ENCODE measurements around the gene ALKAL2. TPM values are rescaled to one million over a fixed set of nuclear protein-coding genes. Genes with fewer than 3 reads are reported as not detected.

Gene ALKAL2
- total RNA-seq, 1 donor from 2014 or later, result 1.1 TPM

GRCh38 chr2:274503-274902, 13.4 kb downstream of the ALKAL2 start:
- TF ChIP-seq CTCF (IDR thresholded peaks at IDR 0.05; ENCODE audit: borderline replicate concordance), result no peak
- intact Hi-C loops (cut with micrococcal nuclease), result no loop called here
- H3K27me3 ChIP-seq (ENCODE audit: low read depth), result no peaks in the 10 kb centered on the region
- peaks cover 14% of the 10 kb centered on the region for H3K4me1 ChIP-seq
- H3K36me3 ChIP-seq, result peaks cover 61% of the 10 kb centered on the region
- H3K4me3 ChIP-seq, result no peak overlapping the region
- DNase-seq, result no peak
- H3K27ac ChIP-seq (replicated peaks), result no peak overlapping the region
- no peaks in the 10 kb centered on the region for H3K9me3 ChIP-seq (replicated peaks)

- Histone ChIP-seq H3K4me1 (peaks cover 23% of the 10 kb centered on the region), H3K4me3 (no peak overlapping the region), H3K36me3 (peaks cover 49% of the 10 kb centered on the region), H3K9me3 (replicated peaks) (no peaks in the 10 kb centered on the region), H3K27ac (replicated peaks) (no peak overlapping the region), H3K27me3 (ENCODE audit: low read depth) (no peaks in the 10 kb centered on the region)
- intact Hi-C loops (cut with micrococcal nuclease), result no loop called here
- TF ChIP-seq CTCF (IDR thresholded peaks at IDR 0.05; ENCODE audit: borderline replicate concordance), result no peak
- no peak for DNase-seq
These were observed 14.6 kb downstream of the ALKAL2 start for GRCh38 chr2:273333-273732.

- Histone ChIP-seq H3K4me3 (no peak overlapping the region), H3K36me3 (peaks cover 35% of the 10 kb centered on the region)
These were observed 16.0 kb downstream of the ALKAL2 start for GRCh38 chr2:271917-272316.

GRCh38 chr2:270861-271260, 17.0 kb downstream of the ALKAL2 start:
- H3K4me3 ChIP-seq, result no peak overlapping the region
- intact Hi-C loops (cut with micrococcal nuclease), result no loop called here
- no peak for DNase-seq
- peaks cover 25% of the 10 kb centered on the region for H3K36me3 ChIP-seq
- H3K4me1 ChIP-seq, result peaks cover 46% of the 10 kb centered on the region
- no peak for TF ChIP-seq CTCF (IDR thresholded peaks at IDR 0.05; ENCODE audit: borderline replicate concordance)
- H3K9me3 ChIP-seq (replicated peaks), result no peaks in the 10 kb centered on the region
- no peak overlapping the region for H3K27ac ChIP-seq (replicated peaks)
- H3K27me3 ChIP-seq (ENCODE audit: low read depth), result no peaks in the 10 kb centered on the region

More at GRCh38 chr2:271917-272316, 16.0 kb downstream of the ALKAL2 start:
- Histone ChIP-seq H3K9me3 (replicated peaks) (no peaks in the 10 kb centered on the region), H3K27ac (replicated peaks) (no peak overlapping the region), H3K4me1 (peaks cover 35% of the 10 kb centered on the region), H3K27me3 (ENCODE audit: low read depth) (no peaks in the 10 kb centered on the region)
- intact Hi-C loops (cut with micrococcal nuclease), result no loop called here
- no peak for DNase-seq
- no peak for TF ChIP-seq CTCF (IDR thresholded peaks at IDR 0.05; ENCODE audit: borderline replicate concordance)

- Histone ChIP-seq H3K36me3 (peaks cover 17% of the 10 kb centered on the region), H3K9me3 (replicated peaks) (no peaks in the 10 kb centered on the region), H3K4me1 (peaks cover 57% of the 10 kb centered on the region), H3K27ac (replicated peaks) (no peak overlapping the region), H3K4me3 (no peak overlapping the region), H3K27me3 (ENCODE audit: low read depth) (no peaks in the 10 kb centered on the region)
- no peak for DNase-seq
- TF ChIP-seq CTCF (IDR thresholded peaks at IDR 0.05; ENCODE audit: borderline replicate concordance), result no peak
- intact Hi-C loops (cut with micrococcal nuclease), result no loop called here
These were observed 18.4 kb downstream of the ALKAL2 start for GRCh38 chr2:269356-270030.

Measured in left ventricle myocardium inferior (tissue), 1 donor.